ENCODE results near the gene DHRS7B. TPM values are rescaled to one million over a fixed set of nuclear protein-coding genes. Genes with fewer than 3 reads are reported as not detected.
A peak's percentile ranks its signal among the peaks of the same experiment; 100 is the strongest.

Gene DHRS7B
- total RNA-seq, 1 experiment from 2014 or later = 9.4 TPM

DNA sequence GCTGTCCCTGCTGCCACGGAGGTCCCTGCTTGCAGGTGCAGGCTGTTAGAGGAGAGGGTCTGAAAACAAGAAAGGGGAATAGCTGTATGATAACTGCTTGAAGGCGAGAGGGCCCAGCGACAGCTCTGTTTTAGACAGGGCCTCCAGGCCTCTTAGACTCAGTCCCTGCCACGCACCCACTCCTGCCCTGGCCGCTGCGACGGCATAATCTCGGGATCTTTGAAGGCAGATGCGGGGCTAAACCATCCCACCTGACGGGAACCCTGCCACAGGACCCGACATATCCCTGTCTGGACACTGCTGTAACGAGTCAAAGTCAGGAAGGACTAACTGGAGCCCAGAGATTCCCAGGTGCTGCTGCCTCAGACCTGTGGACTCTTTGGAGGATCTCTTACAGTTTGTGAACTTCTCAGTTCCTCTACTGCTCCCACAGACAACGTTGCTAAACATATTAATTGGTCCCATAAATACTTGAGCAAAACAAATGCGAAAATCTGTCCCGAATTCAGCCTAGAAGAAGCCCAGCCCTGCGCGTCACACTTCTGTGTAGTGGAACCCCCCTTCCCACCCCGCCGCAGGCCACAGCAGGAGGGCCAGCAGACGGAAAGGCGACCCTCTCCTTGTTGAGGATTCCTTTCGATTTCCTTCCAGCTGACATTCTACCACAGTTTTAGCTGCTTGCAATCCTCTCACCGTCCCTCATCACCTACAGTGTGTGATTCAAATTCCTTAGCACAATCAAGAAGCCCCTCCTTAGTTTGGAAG, 88.2 kb downstream of the DHRS7B start:
- BruUV-seq (replicated peaks) = TSS peak; percentile 74
- TF ChIP-seq TCF7L2 (IDR thresholded peaks at IDR 0.05; ENCODE audit: low read depth, low read length) = no peak
- no peak for TF ChIP-seq POLR2AphosphoS5 (IDR thresholded peaks at IDR 0.05; ENCODE audit: low read depth, low read length)
- TF ChIP-seq, protein P1, sequence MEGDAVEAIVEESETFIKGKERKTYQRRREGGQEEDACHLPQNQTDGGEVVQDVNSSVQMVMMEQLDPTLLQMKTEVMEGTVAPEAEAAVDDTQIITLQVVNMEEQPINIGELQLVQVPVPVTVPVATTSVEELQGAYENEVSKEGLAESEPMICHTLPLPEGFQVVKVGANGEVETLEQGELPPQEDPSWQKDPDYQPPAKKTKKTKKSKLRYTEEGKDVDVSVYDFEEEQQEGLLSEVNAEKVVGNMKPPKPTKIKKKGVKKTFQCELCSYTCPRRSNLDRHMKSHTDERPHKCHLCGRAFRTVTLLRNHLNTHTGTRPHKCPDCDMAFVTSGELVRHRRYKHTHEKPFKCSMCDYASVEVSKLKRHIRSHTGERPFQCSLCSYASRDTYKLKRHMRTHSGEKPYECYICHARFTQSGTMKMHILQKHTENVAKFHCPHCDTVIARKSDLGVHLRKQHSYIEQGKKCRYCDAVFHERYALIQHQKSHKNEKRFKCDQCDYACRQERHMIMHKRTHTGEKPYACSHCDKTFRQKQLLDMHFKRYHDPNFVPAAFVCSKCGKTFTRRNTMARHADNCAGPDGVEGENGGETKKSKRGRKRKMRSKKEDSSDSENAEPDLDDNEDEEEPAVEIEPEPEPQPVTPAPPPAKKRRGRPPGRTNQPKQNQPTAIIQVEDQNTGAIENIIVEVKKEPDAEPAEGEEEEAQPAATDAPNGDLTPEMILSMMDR (IDR thresholded peaks at IDR 0.05) = no peak
- TF ChIP-seq, protein P2, sequence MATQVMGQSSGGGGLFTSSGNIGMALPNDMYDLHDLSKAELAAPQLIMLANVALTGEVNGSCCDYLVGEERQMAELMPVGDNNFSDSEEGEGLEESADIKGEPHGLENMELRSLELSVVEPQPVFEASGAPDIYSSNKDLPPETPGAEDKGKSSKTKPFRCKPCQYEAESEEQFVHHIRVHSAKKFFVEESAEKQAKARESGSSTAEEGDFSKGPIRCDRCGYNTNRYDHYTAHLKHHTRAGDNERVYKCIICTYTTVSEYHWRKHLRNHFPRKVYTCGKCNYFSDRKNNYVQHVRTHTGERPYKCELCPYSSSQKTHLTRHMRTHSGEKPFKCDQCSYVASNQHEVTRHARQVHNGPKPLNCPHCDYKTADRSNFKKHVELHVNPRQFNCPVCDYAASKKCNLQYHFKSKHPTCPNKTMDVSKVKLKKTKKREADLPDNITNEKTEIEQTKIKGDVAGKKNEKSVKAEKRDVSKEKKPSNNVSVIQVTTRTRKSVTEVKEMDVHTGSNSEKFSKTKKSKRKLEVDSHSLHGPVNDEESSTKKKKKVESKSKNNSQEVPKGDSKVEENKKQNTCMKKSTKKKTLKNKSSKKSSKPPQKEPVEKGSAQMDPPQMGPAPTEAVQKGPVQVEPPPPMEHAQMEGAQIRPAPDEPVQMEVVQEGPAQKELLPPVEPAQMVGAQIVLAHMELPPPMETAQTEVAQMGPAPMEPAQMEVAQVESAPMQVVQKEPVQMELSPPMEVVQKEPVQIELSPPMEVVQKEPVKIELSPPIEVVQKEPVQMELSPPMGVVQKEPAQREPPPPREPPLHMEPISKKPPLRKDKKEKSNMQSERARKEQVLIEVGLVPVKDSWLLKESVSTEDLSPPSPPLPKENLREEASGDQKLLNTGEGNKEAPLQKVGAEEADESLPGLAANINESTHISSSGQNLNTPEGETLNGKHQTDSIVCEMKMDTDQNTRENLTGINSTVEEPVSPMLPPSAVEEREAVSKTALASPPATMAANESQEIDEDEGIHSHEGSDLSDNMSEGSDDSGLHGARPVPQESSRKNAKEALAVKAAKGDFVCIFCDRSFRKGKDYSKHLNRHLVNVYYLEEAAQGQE (IDR thresholded peaks at IDR 0.05; ENCODE audit: insufficient read depth in 1 of 2, low read depth in 2 of 2, low read length in 1 of 2) = no peak
- TF ChIP-seq SIN3A (IDR thresholded peaks at IDR 0.05; ENCODE audit: borderline replicate concordance, insufficient read depth, low read depth, low read length) = no peak
- peak; percentile 39 for ATAC-seq
- Histone ChIP-seq H3K36me3 (ENCODE audit: control insufficient read depth, insufficient read depth, low read length) (peaks cover 3% of the 10 kb centered on the region), H3K4me3 (ENCODE audit: low read depth in 2 of 2, low read length in 2 of 2) (peak overlapping the region; percentile 81 to 93), H3K9me3 (ENCODE audit: control insufficient read depth, insufficient read depth, low read depth, low read length) (no peaks in the 10 kb centered on the region), H3K27me3 (ENCODE audit: control insufficient read depth, insufficient read depth, low read length) (no peaks in the 10 kb centered on the region), H3K4me1 (ENCODE audit: control insufficient read depth, insufficient read depth, low read length) (peaks cover 15% of the 10 kb centered on the region), H3K27ac (ENCODE audit: low read length) (peak overlapping the region; percentile 92)
- CTCF ChIA-PET = interaction anchor here (1.0 kb wide), 1 partner anchor 95 kb away, joined by 3 read pairs; no protein-coding TSS in a partner anchor
- DNase-seq (ENCODE audit: low read depth, low spot score) = no peak
- POLR2A ChIA-PET = interaction anchor here (0.5 kb wide), 1 partner anchor 168 kb away, joined by 3 read pairs; no protein-coding TSS in a partner anchor
- intact Hi-C loops (cut with micrococcal nuclease; ENCODE audit: unreplicated experiment) (loop anchor here (10.0 kb wide), 1 partner anchor 90 kb away; the partner anchor contains the start of gene DHRS7B), in situ Hi-C loops (cut with HindIII; ENCODE audit: low pct_unique_long_range_greater_than_20kb, low sequenced_read_pairs) (no loop called here)

DNA sequence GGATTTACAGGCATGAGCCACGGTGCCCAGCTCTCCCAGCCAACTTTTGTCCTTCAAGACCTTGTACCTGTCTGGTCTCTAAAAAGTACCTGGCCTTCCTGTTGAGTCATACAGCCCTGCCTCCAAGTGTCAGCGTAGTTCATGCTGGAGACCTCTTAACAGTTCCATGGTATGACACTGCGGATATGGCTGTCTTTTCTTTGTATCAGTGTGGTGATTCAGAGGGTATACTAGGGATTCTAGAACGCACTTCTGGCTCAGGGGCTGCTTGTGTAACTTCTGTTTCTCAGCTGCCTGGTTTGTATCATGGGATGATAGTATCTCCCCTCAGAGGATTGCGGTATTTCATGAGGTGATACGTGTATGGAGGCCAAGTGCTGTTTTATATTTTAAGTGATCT, 89.2 kb downstream of the DHRS7B start:
- Histone ChIP-seq H3K27ac (ENCODE audit: low read length) (no peak overlapping the region), H3K27me3 (ENCODE audit: control insufficient read depth, insufficient read depth, low read length) (no peaks in the 10 kb centered on the region), H3K4me1 (ENCODE audit: control insufficient read depth, insufficient read depth, low read length) (peaks cover 15% of the 10 kb centered on the region), H3K36me3 (ENCODE audit: control insufficient read depth, insufficient read depth, low read length) (peaks cover 3% of the 10 kb centered on the region), H3K9me3 (ENCODE audit: control insufficient read depth, insufficient read depth, low read depth, low read length) (no peaks in the 10 kb centered on the region), H3K4me3 (ENCODE audit: low read depth in 2 of 2, low read length in 2 of 2) (no peak overlapping the region)
- no TSS peak for BruUV-seq (replicated peaks)
- intact Hi-C loops (cut with micrococcal nuclease; ENCODE audit: unreplicated experiment) (loop anchor here (10.0 kb wide), 1 partner anchor 91 kb away; the partner anchor contains the start of gene DHRS7B), in situ Hi-C loops (cut with HindIII; ENCODE audit: low pct_unique_long_range_greater_than_20kb, low sequenced_read_pairs) (no loop called here)
- TF ChIP-seq POLR2AphosphoS5 (IDR thresholded peaks at IDR 0.05; ENCODE audit: low read depth, low read length) (no peak), SIN3A (IDR thresholded peaks at IDR 0.05; ENCODE audit: borderline replicate concordance, insufficient read depth, low read depth, low read length) (no peak), TCF7L2 (IDR thresholded peaks at IDR 0.05; ENCODE audit: low read depth, low read length) (no peak)
- TF ChIP-seq, protein P1 (IDR thresholded peaks at IDR 0.05) = no peak
- TF ChIP-seq, protein P2 (IDR thresholded peaks at IDR 0.05; ENCODE audit: insufficient read depth in 1 of 2, low read depth in 2 of 2, low read length in 1 of 2) = no peak
- CTCF ChIA-PET = no interaction called here
- POLR2A ChIA-PET = no interaction called here
- ATAC-seq (no peak), DNase-seq (ENCODE audit: low read depth, low spot score) (no peak)

All from Panc1 (cell line).